Caco-2 (cell line): ENCODE data around the gene WDFY4. TPM values are rescaled to one million over a fixed set of nuclear protein-coding genes. Genes with fewer than 3 reads are reported as not detected.

Experiments used
- BruUV-seq: library from RNA; stranded (reverse); fragments of 400-500 nt; replicated peaks from 2 replicates; lab custom pipeline; 2021; lab: Mats Ljungman, UMichigan
- CTCF ChIA-PET: fragments of 300-600 bp; sonication (Branson Sonifier 250); formaldehyde crosslinking; loops from one replicate; lab custom pipeline; 2022; ENCODE audit warnings: antibody characterized with exemption; lab: Charles Lee
- POLR2A ChIA-PET: fragments of 300-600 bp; sonication (Branson Sonifier 250); formaldehyde crosslinking; loops from one replicate; lab custom pipeline; 2022; ENCODE audit warnings: antibody characterized with exemption; lab: Charles Lee
- DNase-seq, 2 experiments: peaks; one replicate each; pipeline versions ENCODE4 v3.0.0 to v3.0.0-alpha.2; 2020 to 2022
- H3K27me3 ChIP-seq: replicated peaks from 2 replicates; pipeline ENCODE4 v1.6.0; 2011; ENCODE audit warnings: low read length; ENCODE audit not compliant: control insufficient read depth, insufficient read depth
- H3K36me3 ChIP-seq: 2 replicates; pipeline ENCODE4 v1.5.1; 2011; ENCODE audit warnings: low read length; ENCODE audit not compliant: control insufficient read depth, insufficient read depth
- H3K4me1 ChIP-seq: fragments of 250-450 bp; sonication (Bioruptor Pico); 2 replicates; pipeline ENCODE4 v1.5.1; 2020; ENCODE audit warnings: mild to moderate bottlenecking
- H3K4me3 ChIP-seq: 2 replicates; pipeline ENCODE4 v1.5.1; 2011; ENCODE audit warnings: low read depth, mild to moderate bottlenecking, control low read depth, low read length
- H3K9me3 ChIP-seq: fragments of 250-450 bp; sonication (Bioruptor Pico); 2 replicates; pipeline ENCODE4 v1.5.1; 2020; ENCODE audit warnings: mild to moderate bottlenecking, moderate library complexity
- H3K27ac Mint-ChIP-seq: one replicate; pipeline ENCODE4 v1.8.0; 2022; ENCODE audit warnings: mixed read lengths; ENCODE audit not compliant: unreplicated experiment
- H3K27me3 Mint-ChIP-seq: one replicate; pipeline ENCODE4 v1.8.0; 2022; ENCODE audit warnings: mixed read lengths; ENCODE audit not compliant: insufficient read depth, unreplicated experiment
- H3K36me3 Mint-ChIP-seq: one replicate; pipeline ENCODE4 v1.8.0; 2022; ENCODE audit warnings: mild to moderate bottlenecking, mixed read lengths; ENCODE audit not compliant: insufficient read depth, unreplicated experiment
- H3K4me1 Mint-ChIP-seq: one replicate; pipeline ENCODE4 v1.8.0; 2022; ENCODE audit warnings: low read depth, mixed read lengths; ENCODE audit not compliant: unreplicated experiment
- H3K4me3 Mint-ChIP-seq: one replicate; pipeline ENCODE4 v1.8.0; 2022; ENCODE audit warnings: mild to moderate bottlenecking, moderate library complexity, mixed read lengths; ENCODE audit not compliant: unreplicated experiment
- H3K9me3 Mint-ChIP-seq: one replicate; pipeline ENCODE4 v1.8.0; 2022; ENCODE audit warnings: mixed read lengths; ENCODE audit not compliant: unreplicated experiment
- intact Hi-C: fragments of 100-400 bp; cut with micrococcal nuclease; formaldehyde crosslinking; loops from one replicate; pipeline ENCODE4 v1.10.0; 2022; ENCODE audit not compliant: unreplicated experiment
- total RNA-seq: library from RNA; stranded (reverse); gene quantifications from 2 replicates; pipeline ENCODE4 v1.2.3, GENCODE V29; 2022
- TF ChIP-seq, protein P1 (sequence below), 2 experiments: fragments of 200-600 bp in 1 of 2; IDR thresholded peaks; 1 replicate in 1 of 2; 2 replicates in 1 of 2; pipeline versions ENCODE4 v1.5.1 to v1.8.0; 2011 to 2022; ENCODE audit warnings: antibody characterized with exemption in 1 of 2, control low read depth in 1 of 2, inconsistent platforms in 1 of 2, low read depth in 1 of 2, low read length in 1 of 2, mild to moderate bottlenecking in 1 of 2, moderate library complexity in 1 of 2; ENCODE audit not compliant: insufficient read depth in 1 of 2, severe bottlenecking in 1 of 2, unreplicated experiment in 1 of 2

Gene WDFY4
- total RNA-seq, 1 experiment from 2014 or later, result not detected

DNA sequence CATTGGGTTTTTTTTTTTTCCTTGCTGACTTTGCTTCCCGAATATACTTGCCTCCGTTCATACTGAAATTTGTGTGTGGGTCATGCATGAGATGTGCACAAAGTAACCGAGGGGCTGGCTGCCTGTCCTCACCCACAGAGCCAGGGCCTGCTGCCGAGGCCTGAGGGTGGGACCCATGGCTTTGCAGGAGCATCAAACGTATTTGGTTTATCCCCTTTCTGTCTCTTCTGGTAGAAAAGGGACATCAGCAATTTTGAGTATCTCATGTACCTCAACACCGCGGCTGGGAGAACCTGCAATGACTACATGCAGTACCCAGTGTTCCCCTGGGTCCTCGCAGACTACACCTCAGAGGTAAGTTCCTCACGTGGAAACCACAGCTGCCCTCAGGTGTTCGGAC is 258.4 kb downstream of the WDFY4 start:
- Mint-ChIP-seq H3K4me1 (peaks cover 11% of the 10 kb centered on the region), H3K4me3 (no peak overlapping the region), H3K27me3 (peaks cover 4% of the 10 kb centered on the region), H3K27ac (no peak overlapping the region), H3K36me3 (no peaks in the 10 kb centered on the region), H3K9me3 (no peaks in the 10 kb centered on the region)
- TF ChIP-seq, protein P1, sequence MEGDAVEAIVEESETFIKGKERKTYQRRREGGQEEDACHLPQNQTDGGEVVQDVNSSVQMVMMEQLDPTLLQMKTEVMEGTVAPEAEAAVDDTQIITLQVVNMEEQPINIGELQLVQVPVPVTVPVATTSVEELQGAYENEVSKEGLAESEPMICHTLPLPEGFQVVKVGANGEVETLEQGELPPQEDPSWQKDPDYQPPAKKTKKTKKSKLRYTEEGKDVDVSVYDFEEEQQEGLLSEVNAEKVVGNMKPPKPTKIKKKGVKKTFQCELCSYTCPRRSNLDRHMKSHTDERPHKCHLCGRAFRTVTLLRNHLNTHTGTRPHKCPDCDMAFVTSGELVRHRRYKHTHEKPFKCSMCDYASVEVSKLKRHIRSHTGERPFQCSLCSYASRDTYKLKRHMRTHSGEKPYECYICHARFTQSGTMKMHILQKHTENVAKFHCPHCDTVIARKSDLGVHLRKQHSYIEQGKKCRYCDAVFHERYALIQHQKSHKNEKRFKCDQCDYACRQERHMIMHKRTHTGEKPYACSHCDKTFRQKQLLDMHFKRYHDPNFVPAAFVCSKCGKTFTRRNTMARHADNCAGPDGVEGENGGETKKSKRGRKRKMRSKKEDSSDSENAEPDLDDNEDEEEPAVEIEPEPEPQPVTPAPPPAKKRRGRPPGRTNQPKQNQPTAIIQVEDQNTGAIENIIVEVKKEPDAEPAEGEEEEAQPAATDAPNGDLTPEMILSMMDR (IDR thresholded peaks at IDR 0.05; ENCODE audit: insufficient read depth in 1 of 2, low read depth in 1 of 2, low read length in 1 of 2, severe bottlenecking in 1 of 2, unreplicated experiment in 1 of 2), result no peak
- H3K36me3 ChIP-seq, result no peaks in the 10 kb centered on the region
- intact Hi-C loops, result no loop called here
- peaks cover 7% of the 10 kb centered on the region; the same call in 1 of the 2 replicates for H3K4me1 ChIP-seq
- H3K27me3 ChIP-seq, result no peaks in the 10 kb centered on the region
- BruUV-seq, result no TSS peak
- ChIA-PET CTCF (no interaction called here), POLR2A (no interaction called here)
- no peak for DNase-seq
- H3K9me3 ChIP-seq, result no peaks in the 10 kb centered on the region
- no peak overlapping the region for H3K4me3 ChIP-seq

DNA sequence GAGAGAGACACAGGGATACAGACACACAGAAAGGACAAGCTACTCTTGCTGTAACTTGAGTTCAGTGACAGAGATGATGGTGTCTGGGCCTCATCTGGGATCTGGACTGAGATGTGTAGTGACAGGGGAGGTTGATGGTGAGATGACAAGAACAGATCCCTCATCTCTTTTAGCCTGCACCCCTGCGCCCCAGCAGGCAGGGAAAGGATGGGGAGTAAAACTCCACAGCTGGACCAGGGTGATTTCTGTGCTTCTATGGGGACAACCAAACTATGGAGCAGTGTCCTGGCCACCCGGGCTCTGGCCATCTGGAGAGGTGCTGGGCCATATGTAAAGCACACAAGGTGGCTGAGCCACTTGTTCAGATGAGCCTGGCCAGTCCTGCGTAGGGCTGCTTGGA is 259.5 kb downstream of the WDFY4 start:
- no TSS peak for BruUV-seq
- H3K36me3 ChIP-seq, result no peaks in the 10 kb centered on the region
- TF ChIP-seq, protein P1 (IDR thresholded peaks at IDR 0.05; ENCODE audit: insufficient read depth in 1 of 2, low read depth in 1 of 2, low read length in 1 of 2, severe bottlenecking in 1 of 2, unreplicated experiment in 1 of 2), result no peak
- peaks cover 7% of the 10 kb centered on the region; the same call in 1 of the 2 replicates for H3K4me1 ChIP-seq
- Mint-ChIP-seq H3K27ac (peak overlapping the region; percentile 5), H3K36me3 (no peaks in the 10 kb centered on the region), H3K4me1 (peaks cover 11% of the 10 kb centered on the region), H3K9me3 (no peaks in the 10 kb centered on the region), H3K4me3 (no peak overlapping the region), H3K27me3 (peaks cover 4% of the 10 kb centered on the region)
- CTCF ChIA-PET, result no interaction called here
- intact Hi-C loops, result no loop called here
- H3K4me3 ChIP-seq, result no peak overlapping the region
- H3K27me3 ChIP-seq, result no peaks in the 10 kb centered on the region
- no peak for DNase-seq
- POLR2A ChIA-PET, result no interaction called here
- H3K9me3 ChIP-seq, result no peaks in the 10 kb centered on the region

DNA sequence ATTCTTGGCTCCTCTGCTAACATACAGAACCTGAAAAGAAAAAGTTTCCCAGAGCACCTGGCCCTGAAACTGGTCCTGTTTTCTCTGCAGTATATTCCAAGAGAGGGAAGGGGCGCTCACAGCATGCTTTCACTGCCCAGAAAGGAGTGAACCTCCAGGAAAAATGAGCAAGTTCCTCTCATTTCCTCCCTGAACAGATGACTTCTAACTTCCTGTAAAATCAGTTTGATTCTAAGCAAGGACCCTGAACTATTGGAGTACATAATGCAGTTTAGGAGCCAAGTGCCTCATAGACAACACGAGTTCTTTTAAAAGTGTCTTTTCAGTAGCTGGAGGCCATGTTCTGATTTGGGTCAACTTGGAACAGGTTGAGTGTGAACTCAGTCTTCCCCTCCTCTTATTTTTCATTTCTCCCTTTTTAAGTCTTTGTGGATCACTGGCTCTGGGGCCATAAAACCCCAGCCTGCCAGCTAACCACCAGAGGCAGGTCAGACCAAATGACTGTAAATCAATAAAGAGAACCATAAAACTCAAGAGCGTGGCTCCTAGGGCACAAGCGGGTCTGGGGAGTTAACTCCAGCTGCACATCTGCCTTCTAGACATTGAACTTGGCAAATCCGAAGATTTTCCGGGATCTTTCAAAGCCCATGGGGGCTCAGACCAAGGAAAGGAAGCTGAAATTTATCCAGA is 260.9 kb downstream of the WDFY4 start:
- TF ChIP-seq, protein P1 (IDR thresholded peaks at IDR 0.05; ENCODE audit: insufficient read depth in 1 of 2, low read depth in 1 of 2, low read length in 1 of 2, severe bottlenecking in 1 of 2, unreplicated experiment in 1 of 2), result no peak
- Mint-ChIP-seq H3K4me3 (no peak overlapping the region), H3K36me3 (no peaks in the 10 kb centered on the region), H3K27ac (no peak overlapping the region), H3K27me3 (no peaks in the 10 kb centered on the region), H3K4me1 (peaks cover 11% of the 10 kb centered on the region), H3K9me3 (no peaks in the 10 kb centered on the region)
- H3K36me3 ChIP-seq, result no peaks in the 10 kb centered on the region
- H3K9me3 ChIP-seq, result no peaks in the 10 kb centered on the region
- intact Hi-C loops, result no loop called here
- ChIA-PET POLR2A (no interaction called here), CTCF (interaction anchor here (1.0 kb wide), 1 partner anchor 288 kb away, joined by 3 read pairs; no protein-coding TSS in a partner anchor)
- H3K27me3 ChIP-seq, result no peaks in the 10 kb centered on the region
- H3K4me1 ChIP-seq, result peaks cover 7% of the 10 kb centered on the region; the same call in 1 of the 2 replicates
- DNase-seq, result peak in 1 of 2 experiments; percentile 22
- no TSS peak for BruUV-seq
- no peak overlapping the region for H3K4me3 ChIP-seq
